Globus pallidus (tissue), 1 donor: ENCODE data around the gene PODN.

Experiments used
- DNase-seq: peaks from one replicate; pipeline ENCODE4 v3.0.0-alpha.2; 2015; ENCODE audit warnings: low spot score

The PODN gene

DNA sequence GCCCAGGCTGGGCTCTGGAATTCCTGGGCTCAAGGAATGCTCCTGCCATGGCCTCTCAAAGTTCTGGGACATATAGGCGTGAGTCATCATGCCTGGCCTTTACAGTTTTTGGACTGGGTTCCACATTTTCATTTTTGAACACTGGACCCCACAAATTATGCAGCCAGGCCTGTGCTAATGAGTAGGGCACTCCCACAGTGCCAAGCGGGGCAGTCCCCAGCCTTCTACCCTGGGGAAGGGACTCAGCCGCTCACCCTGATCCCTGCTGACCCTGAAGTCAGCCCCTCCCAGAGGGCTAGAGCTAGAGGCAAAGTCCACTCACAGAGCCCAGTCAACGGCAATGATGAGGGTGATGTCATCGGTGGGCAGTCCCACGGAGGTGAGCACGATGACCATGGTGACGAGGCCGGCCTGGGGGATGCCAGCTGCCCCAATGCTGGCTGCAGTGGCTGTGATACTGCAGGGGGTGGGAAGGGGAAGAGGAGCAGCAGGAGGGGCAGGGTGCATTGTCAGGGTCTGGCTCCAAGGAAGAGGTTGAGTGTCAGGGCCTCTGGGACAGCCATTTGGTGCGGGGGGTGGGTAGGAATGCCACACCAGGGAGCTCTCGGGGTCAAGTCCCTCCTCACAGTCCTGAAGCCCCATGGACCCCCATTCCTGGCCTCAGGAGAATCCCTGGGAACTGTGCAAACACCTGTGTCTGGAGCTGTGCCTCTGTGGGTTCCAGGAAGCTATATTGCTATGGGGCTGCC is 27.6 kb downstream of the PODN start:
- DNase-seq = no peak

DNA sequence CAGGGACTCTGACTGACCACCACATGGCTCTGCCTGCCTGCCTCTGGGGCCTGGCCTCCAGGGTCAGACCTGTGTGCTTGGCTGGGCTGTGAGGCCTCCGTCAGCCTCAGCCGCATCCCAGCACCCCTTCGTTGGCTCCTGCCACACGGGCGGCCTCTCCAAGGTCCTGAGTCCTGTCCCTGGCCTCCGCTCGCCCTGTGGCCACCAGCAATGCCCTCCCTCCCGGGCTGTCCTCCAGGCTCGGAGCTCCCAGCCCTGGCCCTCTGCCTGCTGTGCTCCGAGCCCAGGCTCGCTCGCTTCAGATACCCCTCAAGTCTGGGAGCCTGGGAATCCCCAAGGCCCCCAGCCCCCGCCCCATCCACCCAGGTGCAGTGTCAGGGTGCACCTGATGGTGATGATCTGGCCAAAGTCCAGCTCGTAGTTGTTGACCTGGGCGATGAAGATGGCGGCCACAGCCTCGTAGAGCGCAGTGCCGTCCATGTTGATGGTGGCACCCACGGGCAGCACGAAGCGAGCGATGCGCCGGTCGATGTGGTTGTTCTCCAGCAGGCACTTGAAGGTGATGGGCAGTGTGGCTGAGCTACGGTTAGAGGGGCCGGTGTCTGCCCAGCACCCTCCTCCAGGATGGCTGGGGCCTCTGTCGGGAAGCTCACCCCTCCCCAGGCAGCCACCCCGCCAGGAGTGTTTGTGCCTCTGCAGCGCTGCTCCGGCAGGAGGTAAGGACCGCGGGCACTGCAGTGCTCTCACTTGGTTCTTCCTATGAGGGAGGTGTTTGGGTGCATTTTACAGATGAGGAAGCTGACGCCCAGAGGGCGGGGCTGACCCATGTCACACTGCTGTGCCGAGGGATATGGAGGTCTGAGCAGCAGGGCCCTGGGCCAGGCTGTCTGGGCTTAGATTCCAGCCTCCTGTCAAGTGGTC is 28.5 kb downstream of the PODN start:
- no peak for DNase-seq

DNA sequence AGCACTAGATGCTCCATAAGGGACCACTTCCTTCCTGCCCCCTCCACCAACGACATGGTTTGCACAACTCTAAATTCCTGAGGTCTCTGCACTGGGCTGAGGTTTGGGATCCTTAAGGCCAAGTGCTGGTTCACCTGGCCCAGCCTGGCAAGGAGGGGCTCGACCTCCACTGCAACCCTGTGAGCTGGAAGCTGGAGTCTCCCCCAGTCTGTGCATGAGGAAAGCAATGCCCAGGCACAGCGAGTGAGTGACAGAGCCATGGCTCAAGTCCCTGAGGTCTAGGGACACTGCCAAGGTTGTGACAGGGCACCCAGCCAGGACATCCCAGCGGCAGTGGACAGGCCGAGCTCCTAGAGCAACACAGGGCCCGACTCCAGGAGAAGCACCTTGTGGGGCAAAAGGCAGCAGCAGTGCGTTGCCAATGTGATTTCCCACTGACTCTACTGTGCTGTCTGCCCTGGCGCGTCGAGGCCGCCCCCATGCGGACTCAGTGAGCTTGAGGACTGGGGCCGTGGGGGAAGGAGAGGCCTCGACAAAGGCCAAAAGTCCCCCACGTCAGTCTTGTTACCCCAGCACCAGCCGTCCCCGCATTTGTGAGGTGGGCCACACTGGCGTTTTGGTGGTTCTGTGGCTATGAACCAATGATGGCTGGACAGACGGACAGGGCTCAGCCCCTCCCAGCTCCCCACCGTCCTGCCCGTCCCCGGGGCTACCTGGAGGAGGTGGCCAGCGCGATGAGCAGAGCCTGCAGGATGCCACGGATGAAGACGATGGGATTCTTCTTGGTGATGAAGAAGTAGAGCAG is 30.0 kb downstream of the PODN start:
- DNase-seq = peak; percentile 11

DNA sequence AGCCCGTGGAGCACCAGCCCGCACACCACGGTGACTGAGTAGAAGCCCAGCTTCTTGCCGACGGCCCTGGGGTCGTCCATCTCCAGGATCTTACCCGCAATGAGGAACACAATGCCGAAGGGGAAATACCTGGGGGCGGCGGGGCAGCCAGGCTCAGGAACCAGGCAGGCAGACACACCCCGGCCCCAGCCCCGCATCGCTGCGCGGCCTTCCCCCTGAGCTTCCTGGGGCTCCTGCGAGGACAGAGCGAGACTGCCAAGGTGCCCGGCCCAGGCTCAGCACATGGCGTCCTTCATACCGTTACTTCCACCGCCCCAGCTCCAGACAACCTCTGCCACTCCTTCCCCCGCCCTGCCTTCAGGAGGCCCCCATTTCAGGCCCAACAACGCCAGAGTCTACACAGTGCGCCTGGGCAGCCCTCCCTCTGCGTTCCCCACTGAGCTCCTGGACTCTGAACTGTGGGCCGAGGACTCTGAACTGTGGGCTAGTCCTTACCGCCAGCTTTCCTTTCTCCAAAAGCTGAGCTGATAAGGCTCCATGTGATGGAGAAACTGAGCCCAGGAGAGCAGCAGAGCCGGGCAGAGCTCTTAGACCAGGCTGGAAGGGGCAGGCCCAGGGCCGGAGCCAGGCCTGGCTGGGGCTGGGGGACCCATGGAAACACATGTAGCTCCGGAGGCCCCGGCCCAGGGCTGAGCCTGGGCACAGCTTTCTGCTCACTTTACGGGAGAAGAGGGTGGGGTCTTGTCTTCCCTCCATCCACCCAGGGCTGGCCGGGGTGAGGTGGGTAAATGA is 30.8 kb downstream of the PODN start:
- DNase-seq = no peak

DNA sequence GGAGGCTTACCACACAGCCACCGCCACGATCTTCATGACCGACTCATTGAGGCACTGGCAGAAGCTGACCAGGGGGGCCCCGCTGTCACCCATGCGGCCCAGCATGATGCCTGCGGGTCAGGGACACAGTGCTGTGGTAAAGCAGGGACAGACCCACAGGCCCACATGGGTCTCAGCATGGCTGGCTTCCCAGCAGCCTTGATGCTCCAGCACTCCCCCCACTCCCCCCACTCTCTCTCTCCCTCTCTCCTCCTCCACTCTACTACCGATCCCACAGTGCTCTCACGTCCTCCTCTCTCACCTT is 31.4 kb downstream of the PODN start:
- DNase-seq = no peak

DNA sequence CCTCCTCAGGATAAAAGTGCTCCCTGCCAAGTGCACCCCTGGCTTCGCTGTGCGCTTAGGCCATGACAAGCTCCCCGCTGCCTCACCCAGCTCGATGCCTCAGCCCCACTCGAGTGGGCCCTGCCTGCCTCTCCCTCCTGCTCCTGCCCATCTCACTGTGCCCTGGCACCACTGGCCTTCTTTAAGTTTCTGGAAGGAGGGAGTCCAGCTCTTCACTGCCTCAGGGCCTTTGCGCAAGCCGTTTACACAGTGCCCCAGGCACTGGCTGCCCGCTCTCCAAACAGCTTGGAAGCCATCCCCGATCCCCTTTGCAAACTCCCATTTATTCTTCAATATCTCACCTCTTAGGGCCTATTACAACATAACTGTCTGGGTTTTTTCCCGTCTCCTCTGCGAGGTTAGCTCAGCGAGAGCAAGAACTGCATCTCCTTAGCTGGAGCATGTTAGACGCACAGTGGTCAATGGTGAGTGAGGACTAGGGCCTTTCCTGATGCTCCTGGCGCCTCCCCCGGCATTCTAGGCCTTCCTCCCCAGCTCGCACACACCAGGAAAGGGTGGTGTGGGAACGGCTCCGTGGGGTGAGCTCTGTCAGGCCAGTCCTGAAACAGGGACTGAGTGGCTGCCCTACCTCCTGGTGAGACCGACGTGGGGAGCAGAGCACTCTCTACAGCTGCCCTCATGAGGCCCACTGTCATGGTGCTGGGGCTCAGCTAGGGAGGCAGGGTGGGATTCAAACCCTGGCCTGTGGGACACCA is 31.9 kb downstream of the PODN start:
- no peak for DNase-seq

DNA sequence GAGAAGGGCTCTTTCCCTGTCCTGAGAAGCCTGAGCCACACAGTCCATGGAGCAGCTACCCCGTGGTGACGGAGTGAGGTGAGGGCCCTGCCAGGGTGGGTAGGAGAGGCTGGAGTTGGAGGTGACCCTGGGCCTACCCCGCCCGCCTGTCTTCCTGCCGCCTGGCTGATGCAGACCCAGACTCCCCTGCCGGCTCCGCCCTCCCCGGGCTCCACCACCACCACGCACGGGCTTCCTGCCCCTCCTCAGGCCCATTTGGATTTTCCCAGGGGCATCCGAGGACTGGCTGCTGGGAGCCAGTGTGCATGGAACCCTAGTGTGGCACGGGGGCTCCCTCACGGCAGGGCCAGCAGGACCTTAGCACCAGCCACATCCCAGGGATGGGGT is 32.5 kb downstream of the PODN start:
- no peak for DNase-seq

DNA sequence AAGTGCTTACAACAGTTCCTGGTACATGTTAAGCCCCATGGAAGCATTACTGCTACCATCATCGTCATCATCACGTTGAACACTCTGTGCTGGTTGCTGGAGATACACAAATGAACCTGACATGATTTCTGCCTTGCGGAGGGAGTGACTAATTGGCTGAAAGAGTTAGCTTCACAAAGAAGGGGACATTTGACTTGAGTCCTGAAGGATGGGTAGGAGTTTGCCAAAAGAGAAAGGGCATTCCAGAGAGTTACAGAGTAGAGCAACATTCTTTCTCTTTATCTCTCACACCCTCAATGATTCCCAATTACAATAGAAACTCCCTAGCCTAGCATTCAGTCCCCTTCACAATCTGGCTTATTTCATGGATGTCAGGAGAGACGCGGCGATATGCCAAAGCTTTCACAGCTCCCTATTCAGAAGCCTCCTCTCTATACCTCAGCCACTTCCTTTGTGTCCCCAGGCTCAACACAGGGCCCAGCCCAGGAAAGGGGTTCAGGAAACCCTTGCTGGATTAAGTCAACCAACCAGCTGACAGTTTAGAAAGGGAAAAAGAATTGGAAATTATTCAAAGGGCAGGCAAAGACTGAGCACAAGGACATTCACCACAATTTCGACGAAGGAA is 42.4 kb downstream of the PODN start:
- no peak for DNase-seq

DNA sequence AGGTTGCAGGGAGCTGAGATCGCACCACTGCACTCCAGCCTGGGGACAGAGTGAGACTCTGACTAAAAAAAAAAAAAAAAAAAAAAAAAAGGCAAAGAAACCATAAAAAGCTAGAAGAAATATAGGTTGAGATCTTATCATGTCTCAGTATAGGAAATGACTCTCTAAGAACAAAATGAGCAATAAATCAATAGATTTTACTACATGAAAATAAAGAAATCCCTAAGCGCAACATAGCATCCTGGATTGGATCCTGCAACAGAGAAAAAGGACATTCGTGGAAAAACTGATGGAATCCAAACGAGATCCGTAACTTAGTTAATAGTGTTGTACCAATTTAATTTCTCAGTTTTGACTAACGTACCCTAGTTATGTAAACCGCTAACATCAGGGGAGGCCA is 45.1 kb downstream of the PODN start:
- DNase-seq = no peak

DNA sequence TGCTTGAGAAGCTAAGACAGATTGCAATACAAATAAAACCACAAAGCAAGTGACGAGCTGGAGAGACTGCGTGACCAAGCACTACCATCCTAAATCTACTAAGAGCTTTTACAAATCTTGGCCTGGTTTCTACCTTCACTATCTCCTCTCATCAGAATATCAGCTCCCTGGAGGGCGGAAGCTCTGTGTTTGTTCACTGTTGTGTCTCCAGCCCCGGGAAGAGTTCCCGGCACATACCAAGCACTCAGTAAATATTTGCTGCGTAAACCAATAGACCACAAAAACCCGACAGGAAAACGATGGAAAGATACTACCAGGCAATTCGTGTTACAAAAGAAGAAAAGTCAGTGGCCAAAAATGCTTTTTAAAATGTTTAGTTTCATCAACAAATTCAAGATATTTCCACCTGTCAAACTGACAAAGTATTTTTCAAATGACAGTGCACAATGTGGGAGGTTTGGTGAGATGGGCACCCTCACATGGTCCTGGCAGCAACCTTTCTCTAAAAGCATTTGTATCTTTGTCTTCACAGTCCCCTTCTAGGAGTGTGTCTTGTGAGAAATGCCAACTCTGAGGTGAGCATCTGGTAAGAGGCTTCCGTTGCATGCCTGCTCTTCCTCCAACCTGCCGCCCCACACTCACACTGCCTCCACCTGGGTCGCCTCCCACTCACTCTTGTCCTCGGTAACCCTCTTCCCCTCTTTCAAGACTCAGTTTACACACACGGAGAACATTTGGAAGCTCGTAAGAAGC is 45.7 kb downstream of the PODN start:
- DNase-seq = no peak

DNA sequence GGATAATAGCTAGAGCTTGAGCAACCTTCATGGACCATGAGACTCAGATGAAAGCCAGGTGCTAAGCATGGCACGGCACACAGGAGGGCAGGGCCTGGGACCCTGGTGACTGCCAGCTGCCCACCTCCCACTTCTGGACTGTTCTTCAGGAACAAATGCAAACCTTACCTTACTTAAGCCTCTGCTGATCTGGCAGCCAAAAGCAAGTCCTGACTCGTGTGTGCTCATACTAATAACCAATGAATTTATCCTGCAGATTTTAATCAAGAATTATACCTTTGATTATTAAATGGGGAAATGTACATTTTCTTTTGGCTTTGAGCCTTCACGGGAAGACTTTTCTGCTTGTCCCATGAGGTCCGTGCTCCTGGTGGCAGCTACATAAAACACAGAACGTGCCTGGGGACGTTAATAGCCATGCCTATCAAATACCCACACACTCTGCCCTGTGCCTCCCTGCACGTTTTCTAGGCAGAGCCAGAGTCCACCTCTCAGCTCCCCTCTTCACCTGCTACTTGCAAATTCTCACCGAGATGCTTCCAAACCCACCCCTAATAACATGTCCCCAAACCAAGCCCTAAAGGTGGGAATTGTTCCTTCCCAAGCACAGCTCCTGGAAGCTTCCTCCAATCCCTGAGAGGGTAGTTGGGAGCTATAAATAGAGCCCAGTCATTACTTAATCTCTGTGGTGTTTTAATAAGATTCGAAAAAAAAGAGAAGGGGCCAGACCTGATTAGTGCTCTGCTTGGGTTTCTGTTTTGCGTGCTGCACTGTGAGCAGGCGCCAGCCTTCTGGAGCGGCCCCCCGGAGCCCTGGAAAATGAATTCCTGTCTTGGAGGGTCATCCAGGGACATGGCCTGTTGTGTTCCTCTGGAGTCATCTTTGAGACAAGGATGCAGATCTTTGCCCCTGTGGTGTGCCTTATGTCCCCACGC is 46.9 kb downstream of the PODN start:
- DNase-seq = no peak

DNA sequence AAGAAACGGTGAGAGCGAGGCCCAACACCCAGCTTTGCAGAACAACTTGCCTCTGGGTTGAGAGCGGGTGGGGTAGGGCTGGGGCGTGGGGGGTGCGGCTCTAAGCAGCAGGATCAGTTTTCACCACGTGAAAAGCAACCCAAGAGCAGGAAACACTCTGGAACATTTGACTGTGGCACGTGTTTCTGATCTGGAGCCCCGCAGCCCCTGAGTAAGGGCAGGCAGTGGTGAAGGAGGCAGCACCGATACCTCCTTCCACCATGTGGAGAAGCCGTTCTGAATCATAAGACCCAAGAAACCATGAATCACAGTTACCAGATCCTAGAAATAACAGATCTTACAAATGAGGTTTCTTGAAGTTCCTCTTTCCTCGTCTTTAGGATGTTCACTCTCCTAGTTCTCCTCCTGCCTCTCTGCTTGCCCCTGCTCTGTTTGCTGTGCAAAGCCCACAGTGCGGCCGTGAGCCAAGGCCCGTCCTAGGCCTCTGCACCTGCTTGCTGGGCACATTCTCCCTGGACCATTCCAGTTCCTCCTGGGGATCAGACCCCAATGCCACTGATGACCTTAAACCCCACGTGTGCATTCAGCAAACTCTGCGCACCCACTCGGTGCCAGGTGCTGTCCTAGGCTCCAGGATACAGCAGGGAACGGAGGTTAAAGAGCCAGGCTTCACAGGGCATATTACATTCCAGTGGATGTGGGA is 48.5 kb downstream of the PODN start:
- no peak for DNase-seq

DNA sequence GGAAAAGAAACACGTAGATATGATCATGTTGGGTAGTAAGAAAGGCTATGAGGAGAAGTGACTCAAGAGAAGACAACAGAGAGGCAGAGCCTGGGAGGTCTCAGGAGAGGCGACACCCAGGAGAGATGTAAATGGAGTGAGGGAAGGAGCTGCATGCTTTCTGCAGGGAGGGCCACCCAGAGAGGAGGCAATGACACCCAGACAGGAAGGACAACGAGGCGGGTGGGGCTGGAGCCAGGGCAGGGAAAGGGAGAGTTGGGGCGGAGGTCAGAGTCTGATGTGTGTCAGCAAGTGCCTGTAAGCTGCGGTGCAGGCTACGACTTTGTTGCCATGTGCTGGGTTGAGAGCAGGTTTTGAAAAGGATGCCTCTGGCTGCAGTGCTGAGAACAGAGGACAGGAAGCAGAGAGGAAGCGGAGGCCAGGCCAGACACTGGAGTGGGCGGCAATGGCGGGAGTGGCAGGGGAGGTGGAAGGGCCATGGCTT is 49.1 kb downstream of the PODN start:
- DNase-seq = no peak

DNA sequence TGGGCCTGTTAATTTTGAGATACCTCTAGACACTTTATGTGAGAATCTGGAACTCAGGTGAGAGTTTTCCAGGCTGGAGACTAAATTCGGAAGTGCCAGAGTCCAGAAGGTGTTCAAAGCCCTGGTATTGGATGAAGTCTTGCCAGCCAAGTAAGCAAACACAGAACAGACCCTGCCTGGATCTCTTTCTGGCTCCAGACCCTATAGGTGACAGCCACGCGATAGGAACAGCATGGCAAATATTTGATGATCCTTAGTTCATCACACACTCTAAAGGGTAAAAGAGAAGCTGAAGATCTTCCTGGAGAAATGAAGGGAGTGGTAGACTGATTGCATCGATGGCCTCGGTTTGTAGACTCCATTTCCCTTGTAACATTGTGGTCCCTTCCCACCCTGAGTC is 49.7 kb downstream of the PODN start:
- DNase-seq = no peak

DNA sequence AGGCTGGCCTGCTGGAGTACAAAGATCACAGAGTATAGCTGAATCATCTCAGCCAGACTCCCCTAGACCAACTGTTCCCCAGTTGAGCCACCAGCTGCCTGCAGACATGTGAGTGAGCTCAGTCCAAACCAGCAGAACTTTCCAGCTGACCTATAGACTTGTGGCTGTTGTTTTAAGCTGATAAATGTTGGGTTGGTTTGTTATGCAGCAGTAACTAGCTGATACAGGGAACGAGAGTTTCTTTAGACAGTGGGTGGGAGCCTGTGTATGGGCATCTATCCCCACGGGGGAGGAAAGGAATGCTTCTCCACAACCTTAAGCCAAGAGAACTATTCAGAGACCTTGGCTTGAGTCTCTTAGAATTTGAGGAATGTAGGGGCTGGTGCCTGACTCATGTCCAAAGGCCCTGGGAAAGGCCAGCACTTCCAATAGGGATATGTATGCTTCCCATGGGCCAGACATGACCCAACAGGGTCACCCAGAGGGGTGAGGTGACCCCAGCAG is 50.3 kb downstream of the PODN start:
- no peak for DNase-seq

DNA sequence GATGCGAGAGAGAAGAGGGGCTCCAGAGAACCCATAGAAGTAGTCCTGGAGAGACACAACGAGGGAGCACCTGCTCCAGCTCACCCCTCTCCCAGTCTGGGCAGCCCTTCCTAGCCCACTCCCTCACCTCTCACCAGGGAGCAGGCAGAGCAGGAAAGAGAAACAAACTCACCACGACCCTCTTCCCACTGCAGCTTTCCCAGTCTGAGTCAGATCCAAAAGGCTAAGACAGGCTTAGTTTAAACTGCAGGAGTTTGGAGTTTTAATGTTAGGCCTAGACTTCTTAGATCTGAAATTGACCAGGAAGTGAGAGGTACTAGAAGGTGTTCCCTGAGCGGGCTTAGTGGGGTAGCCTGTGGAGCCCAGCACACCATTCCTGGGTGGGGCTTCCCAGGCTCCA is 50.8 kb downstream of the PODN start:
- DNase-seq = no peak

DNA sequence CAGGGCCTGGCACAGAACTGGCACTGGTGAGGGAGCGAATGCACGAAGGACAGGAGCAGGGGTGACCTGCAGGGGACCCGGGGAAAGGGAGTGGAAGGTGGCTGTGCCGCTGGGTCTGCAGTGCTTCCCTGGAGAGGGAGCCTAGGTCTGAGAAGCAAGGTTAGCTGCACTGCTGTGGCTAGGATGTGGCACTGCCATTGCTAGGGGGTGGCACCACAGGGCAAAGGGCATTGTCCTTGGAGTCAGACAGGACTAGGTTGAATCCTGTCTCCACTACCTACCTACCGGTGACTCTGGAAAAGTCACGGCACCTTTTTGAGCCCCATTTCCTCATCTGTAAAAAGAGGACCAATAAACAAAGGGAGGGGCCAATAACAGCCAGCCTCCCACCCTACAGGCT is 52.1 kb downstream of the PODN start:
- no peak for DNase-seq
